ENCODE measurements around the gene PIEZO1. TPM values are rescaled to one million over a fixed set of nuclear protein-coding genes. Genes with fewer than 3 reads are reported as not detected.

The PIEZO1 gene
- total RNA-seq, 1 donor from 2014 or later: 37.7 TPM

- Mint-ChIP-seq H3K27me3 (no peaks in the 10 kb centered on the region), H3K4me1 (ENCODE audit: low read depth) (no peaks in the 10 kb centered on the region), H3K4me3 (ENCODE audit: low read depth) (peak overlapping the region; percentile 69), H3K9me3 (ENCODE audit: low read depth) (no peaks in the 10 kb centered on the region), H3K27ac (no peak overlapping the region), H3K36me3 (ENCODE audit: insufficient read depth) (no peaks in the 10 kb centered on the region)
- no peak for DNase-seq (ENCODE audit: low spot score, unreplicated experiment)
- TF ChIP-seq CTCF (IDR thresholded peaks at IDR 0.05; ENCODE audit: unreplicated experiment): no peak
These were observed 19.7 kb upstream of the PIEZO1 start for GRCh38 chr16:88804552-88805339.

GRCh38 chr16:88804173-88804551 is 19.1 kb upstream of the PIEZO1 start:
- DNase-seq (ENCODE audit: low spot score, unreplicated experiment): no peak
- Mint-ChIP-seq H3K4me3 (ENCODE audit: low read depth) (peak overlapping the region; percentile 69), H3K36me3 (ENCODE audit: insufficient read depth) (no peaks in the 10 kb centered on the region)

GRCh38 chr16:88803264-88803987 is 18.4 kb upstream of the PIEZO1 start, which contains the start of gene CDT1:
Gene CDT1 (plus strand): TSS chr16:88803789. CDS start chr16:88803832, 43 bp downstream.
- Mint-ChIP-seq H3K4me1 (ENCODE audit: low read depth) (no peaks in the 10 kb centered on the region), H3K4me3 (ENCODE audit: low read depth) (peak within 1 kb of the TSS; percentile 80), H3K27ac (peak within 1 kb of the TSS; percentile 83), H3K36me3 (ENCODE audit: insufficient read depth) (no peaks in the 10 kb centered on the region), H3K9me3 (ENCODE audit: low read depth) (no peaks in the 10 kb centered on the region), H3K27me3 (no peaks in the 10 kb centered on the region)
- no peak for TF ChIP-seq CTCF (IDR thresholded peaks at IDR 0.05; ENCODE audit: unreplicated experiment)
- peak; percentile 83 for DNase-seq (ENCODE audit: low spot score, unreplicated experiment)

More at GRCh38 chr16:88804173-88804551, 19.1 kb upstream of the PIEZO1 start:
- no peaks in the 10 kb centered on the region for H3K4me1 Mint-ChIP-seq (ENCODE audit: low read depth)
- no peak overlapping the region for H3K27ac Mint-ChIP-seq
- H3K9me3 Mint-ChIP-seq (ENCODE audit: low read depth): no peaks in the 10 kb centered on the region
- TF ChIP-seq CTCF (IDR thresholded peaks at IDR 0.05; ENCODE audit: unreplicated experiment): no peak
- no peaks in the 10 kb centered on the region for H3K27me3 Mint-ChIP-seq

GRCh38 chr16:88800277-88800592 is 15.2 kb upstream of the PIEZO1 start:
- Mint-ChIP-seq H3K27me3 (no peaks in the 10 kb centered on the region), H3K27ac (no peak overlapping the region), H3K9me3 (ENCODE audit: low read depth) (no peaks in the 10 kb centered on the region), H3K4me3 (ENCODE audit: low read depth) (no peak overlapping the region), H3K36me3 (ENCODE audit: insufficient read depth) (no peaks in the 10 kb centered on the region), H3K4me1 (ENCODE audit: low read depth) (no peaks in the 10 kb centered on the region)
- no peak for DNase-seq (ENCODE audit: low spot score, unreplicated experiment)
- no peak for TF ChIP-seq CTCF (IDR thresholded peaks at IDR 0.05; ENCODE audit: unreplicated experiment)

GRCh38 chr16:88799569-88800276 is 14.7 kb upstream of the PIEZO1 start:
- DNase-seq (ENCODE audit: low spot score, unreplicated experiment): no peak
- Mint-ChIP-seq H3K36me3 (ENCODE audit: insufficient read depth) (no peaks in the 10 kb centered on the region), H3K27me3 (no peaks in the 10 kb centered on the region), H3K4me1 (ENCODE audit: low read depth) (no peaks in the 10 kb centered on the region), H3K4me3 (ENCODE audit: low read depth) (no peak overlapping the region), H3K9me3 (ENCODE audit: low read depth) (no peaks in the 10 kb centered on the region), H3K27ac (no peak overlapping the region)
- no peak for TF ChIP-seq CTCF (IDR thresholded peaks at IDR 0.05; ENCODE audit: unreplicated experiment)
